Measurements from ENCODE around the gene NES.

- TF ChIP-seq TAF1 (IDR thresholded peaks at IDR 0.05; ENCODE audit: low read depth, low read length) (0 out of 2 replicates have a peak, but pooled peaks have one; percentile 39), POLR2AphosphoS5 (IDR thresholded peaks at IDR 0.05; ENCODE audit: low read depth, low read length) (no peak), SPI1 (IDR thresholded peaks at IDR 0.05; ENCODE audit: low read depth, low read length) (no peak; the same call in 1 of the 2 replicates), POLR2A (IDR thresholded peaks at IDR 0.05; ENCODE audit: low read depth, low read length) (no peak), POU2F2 (IDR thresholded peaks at IDR 0.05; ENCODE audit: low read depth, low read length) (no peak), PAX5 (IDR thresholded peaks at IDR 0.05; ENCODE audit: insufficient read depth, low read length, severe bottlenecking) (no peak)
Observed at GRCh38 chr1:156659988-156660751, 17.0 kb downstream of the NES start.

All from GM12891 (cell line).